ENCODE measurements around the gene S1PR5.
"Not testable (repeated sequence)": the region's sequence is repeated elsewhere in the genome, so short reads cannot be mapped to it uniquely, and the experiment has no call there.

The S1PR5 gene

DNA sequence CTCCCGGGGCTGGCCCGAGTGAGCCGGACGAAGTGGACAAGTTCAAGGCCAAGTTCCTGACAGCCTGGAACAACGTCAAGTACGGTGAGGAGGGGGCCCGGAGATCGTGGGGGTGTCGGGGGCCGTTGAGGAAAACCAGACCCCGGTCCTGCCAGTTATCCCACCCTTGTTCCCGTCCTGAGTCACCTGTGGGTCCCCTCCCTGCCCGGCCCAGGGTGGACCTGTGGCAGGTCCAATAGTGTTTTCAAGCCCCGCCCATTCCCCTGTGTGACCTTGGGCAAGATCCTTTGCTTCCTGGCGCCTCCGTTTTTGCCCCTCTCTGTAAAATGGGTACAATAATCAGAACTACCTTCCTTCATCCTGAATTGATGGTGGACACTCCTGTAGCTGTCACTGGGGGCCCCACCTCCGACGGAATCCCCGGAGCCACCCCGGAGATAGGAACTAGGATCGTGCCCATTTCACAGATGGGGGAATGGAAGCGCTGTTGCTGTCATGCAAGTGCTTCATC is 27.1 kb upstream of the S1PR5 start:
- peak; percentile 33 to 40 for DNase-seq

DNA sequence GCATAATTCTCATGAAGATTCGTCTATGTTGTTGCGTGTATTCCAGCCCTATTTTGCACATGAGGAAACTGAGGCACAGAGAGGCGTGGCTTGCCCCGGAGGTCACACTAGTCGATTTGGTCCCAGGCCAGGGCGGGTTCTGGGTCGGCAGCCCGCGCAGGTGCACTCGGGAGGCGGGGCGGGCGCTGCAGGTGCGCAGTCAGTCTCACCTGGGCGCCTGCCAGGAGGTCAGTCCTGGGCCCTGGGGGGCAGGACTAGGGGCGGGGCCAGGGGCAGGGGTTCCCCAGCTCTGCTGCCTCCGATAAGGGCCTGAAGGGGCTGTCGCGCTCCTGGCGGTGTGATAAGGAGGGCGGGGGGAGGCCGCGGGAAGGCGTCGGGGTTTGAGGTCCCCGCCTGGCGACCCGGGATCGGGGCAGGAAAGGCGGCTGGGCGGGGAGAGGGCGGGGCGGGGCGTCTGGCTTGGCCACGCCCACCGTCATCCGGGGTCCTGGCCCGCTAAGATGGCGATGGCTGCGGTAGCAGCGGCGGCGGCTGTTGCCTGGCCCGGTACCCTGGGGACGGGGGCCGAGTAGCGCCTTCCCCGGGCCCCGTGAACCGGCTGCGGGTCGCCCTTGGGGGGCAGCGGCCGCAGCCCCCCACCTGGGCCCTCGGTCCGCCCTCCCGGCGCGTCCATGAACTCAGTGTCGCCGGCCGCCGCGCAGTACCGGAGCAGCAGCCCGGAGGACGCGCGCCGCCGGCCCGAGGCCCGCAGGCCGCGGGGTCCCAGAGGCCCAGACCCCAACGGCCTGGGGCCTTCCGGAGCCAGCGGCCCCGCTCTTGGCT is 26.4 kb upstream of the S1PR5 start, which contains the start of gene ATG4D:
Gene ATG4D, plus strand, starts transcription at position 485 of the 822 bp plus-strand sequence. Its CDS starts 187 bp downstream, at position 672.
- peak; percentile 82 to 84 for DNase-seq

DNA sequence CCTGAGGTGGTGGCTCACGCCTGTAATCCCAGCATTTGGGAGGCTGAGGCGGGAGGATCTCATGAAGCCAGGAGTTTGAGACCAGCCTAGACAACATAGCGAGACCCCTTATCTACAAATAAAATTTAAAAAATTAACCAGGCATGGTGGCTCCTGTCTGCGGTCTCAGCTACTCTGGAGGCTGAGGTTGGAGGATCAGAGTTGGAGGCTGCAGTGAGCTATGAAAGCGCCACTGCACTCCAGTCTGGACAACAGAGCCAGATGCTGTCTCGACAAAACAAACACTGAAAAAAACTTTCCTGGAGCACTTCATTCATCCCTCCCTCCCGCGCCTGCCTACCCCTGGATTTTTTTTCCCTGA is 25.8 kb upstream of the S1PR5 start:
- DNase-seq = no peak

DNA sequence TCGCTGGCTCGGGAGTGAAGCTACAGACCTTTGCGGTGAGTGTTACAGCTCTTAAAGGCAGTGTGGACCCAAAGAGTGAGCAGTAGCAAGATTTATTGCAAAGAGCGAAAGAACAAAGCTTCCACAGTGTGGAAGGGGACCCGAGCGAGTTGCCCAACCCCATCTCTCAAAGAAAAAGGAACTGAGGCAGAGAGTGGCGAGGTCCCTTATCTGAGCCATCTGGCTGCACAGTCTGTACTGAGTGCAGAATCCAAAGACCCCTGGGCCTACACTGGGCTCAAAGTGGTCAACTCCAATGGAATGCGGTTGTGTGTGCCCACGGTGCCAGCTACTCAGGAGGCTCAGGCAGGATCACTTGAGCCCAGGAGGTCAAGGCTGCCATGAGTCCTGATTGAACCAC is 21.8 kb upstream of the S1PR5 start:
- not testable (repeated sequence) for DNase-seq

DNA sequence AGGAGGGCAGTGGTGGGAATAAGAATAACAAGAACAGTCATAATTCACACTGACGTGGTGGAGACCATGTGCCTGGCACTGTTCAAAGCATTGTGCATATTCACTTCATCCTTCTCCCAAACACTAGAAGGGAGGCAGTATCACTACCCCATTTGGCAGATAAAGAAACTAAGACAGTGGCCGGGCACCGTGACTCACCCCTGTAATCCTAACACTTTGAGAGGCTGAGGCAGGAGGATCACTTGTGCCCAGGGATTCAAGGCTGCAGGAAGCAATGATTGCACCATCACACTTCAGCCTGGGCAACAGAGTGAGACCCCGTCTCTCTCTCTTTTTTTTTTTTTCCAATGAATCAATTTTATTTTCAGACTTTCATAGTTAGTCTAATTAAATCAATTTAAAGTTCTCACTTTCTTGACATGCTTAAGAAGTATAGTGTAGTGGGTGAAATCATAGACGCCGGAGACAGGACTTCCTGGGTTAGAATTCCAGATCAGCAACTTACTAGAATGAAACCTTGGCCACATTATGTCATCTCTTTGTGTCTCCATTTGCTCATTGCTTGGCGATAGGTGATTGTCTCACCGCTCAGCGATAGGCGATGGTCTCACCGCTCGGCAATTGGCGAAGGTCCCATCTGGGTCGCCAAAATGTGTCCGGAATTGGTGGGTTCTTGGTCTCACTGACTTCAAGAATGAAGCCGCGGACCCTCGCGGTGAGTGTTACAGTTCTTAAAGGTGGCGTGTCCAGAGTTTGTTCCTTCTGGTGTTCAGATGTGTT is 21.1 kb upstream of the S1PR5 start:
- DNase-seq = no peak

DNA sequence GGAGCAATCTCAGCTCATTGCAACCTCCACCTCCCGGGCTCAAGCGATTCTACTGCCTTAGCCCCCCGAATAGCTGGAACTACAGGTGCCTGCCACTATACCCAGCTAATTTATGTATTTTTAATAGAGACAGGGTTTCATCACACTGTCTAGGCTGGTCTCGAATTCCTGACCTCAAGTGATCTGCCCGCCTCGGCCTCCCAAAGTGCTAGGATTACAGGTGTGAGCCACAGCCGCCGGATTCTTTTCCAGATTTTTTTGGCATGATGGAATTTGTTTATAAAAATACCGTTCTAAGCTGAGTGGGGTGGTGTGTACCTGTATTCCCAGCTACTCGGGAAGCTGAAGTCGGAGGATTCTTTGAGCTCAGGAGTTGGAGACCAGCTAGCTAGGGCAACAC is 20.4 kb upstream of the S1PR5 start:
- no peak for DNase-seq

- no peak for DNase-seq
Measured at GRCh38 chr19:10535613-10536012, 18.4 kb upstream of the S1PR5 start.

DNA sequence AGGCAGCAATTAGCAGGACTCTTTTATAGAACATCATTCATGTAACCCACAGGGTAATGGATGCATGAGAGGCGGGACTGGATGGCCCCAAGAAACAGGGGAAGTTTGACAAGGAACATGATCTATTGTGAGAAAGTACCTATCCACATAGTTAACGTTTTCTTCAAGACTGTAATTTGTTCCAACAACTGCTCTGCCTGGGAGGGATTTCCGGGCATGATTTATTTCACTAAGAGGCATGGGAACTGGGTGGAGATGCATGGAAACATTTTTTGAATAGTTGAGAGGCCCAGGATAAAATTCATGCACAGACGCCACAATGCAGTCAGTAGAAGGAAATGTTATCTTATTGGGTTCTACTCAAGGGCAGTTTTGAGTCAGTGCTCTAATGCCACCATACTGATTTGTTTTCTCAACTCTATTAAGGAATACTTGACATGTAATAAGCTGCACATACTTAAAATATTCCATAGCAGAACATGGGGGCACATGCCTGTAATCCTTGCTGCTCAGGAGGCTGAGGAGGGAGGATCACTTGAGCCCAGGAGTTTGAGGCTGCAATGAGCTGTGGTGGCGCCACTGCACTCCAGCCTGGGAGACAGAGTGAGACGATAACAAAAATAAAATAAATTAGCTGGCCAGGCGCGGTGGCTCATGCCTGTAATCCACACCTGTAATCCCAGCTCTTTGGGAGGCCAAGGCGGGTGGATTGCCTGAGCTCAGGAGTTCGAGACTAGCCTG is 16.6 kb upstream of the S1PR5 start:
- DNase-seq = no peak

DNA sequence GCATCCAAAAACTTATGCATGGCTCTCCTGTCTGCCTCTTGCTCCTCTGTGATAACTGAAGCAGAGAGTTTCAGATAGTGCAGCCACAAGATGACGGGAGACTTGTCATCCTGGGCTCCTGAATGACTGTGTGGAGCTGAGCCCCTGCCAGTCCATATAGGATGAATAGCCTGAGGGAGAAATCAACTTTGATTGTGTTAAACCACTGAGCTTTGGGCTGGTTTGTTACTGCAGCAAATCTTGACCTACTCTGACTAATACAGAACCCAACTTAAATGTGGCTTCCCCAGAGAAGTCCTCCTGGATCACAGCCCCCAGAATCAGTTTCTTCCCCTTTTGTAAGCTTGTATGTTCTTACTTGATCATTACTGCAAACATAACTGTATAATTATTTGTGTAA is 15.2 kb upstream of the S1PR5 start:
- DNase-seq = no peak

GRCh38 chr19:10526887-10527286 is 9.6 kb upstream of the S1PR5 start:
- not testable (repeated sequence) for DNase-seq

- DNase-seq = no peak
Measured at GRCh38 chr19:10525636-10526035, 8.4 kb upstream of the S1PR5 start.

- no peak for DNase-seq
Measured at GRCh38 chr19:10523135-10523636, 5.9 kb upstream of the S1PR5 start.

- no peak for DNase-seq
Measured at GRCh38 chr19:10521461-10522171, 4.4 kb upstream of the S1PR5 start.

GRCh38 chr19:10520652-10521318 is 3.5 kb upstream of the S1PR5 start:
- no peak for DNase-seq

DNA sequence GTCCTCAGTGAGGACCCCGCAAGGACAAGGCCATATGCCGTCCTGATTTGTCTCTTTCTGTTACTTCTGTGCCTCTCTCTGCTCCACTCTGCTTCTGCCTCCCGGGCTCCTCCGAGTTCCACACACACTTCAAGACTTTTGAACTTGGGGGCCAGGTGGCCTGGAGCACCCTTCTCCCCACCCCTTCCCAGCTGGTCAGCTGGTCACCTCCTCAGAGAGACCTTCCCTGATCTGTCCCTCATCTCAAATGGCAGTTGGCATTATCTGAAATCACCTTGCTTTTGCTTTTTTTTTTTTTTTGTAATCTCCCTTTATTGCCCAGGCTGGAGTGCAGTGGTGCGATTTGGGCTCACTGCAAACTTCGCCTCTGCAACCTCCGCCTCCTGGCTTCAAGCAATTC is 2.2 kb upstream of the S1PR5 start:
- no peak for DNase-seq

DNA sequence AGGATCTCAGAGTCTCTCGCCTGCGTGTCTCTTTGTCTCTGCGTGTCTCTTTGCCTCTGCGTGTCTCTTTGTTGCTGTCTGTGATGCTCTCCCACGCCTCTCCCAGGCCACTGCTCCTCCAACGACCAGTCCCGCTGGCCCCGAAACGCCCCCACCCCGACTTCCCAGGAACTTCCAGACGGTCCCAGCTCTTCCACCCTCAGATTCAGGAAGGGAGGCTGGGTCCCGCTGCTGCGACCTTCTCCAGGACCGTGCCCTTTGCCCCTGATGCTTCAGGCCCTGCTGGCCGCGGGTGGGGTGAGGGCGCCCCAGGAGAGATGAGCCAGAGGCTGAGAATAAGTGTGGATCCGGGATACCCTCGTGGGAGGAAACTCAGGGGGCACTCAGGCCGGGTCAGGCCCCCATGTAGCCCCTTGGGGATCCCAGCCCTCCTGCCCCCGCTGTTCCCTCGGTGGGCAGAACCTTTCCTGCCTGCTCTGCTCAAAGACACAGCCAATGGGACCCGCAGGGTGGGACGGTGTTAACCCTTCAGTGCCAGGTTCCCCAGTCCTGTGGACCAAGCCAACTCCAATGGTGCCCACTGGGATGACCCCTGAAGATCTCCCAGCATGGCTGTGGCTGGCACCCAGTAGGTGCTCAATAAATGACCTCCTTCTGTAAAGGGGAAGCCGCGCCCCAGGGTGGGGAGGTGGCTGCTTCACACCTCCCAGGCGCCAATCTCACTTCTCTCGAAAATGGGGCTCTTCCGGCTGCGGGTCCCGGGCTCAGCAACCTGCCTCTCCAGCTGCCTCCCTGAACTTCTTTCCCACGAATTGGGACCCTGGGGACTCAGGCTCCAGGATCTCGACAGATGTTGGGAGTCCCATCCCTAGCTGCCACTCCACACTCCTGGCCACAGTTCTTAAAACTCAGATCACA is 1.5 kb upstream of the S1PR5 start:
- DNase-seq = no peak

GRCh38 chr19:10517760-10518443 is 655 bp upstream of the S1PR5 start:
- DNase-seq = no peak

GRCh38 chr19:10516671-10517286 is 468 bp downstream of the S1PR5 start:
- no peak for DNase-seq

DNA sequence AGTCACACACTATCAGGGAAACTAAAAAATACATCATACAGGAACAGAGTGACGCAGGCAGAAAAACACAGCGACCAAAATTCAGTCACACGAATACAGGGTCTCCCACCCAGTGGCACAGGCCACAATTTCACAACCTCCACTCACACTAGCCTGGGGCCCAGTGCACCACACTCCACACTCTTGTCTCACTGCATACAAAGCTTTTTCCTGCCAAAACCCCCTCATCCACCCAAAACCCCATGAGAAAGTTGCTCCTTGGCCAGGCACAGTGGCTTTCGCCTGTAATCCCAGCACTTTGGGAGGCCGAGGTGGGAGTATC is 1.2 kb downstream of the S1PR5 start:
- no peak for DNase-seq

All from stimulated activated CD4-positive, alpha-beta T cell treated with anti-CD3 and anti-CD28 coated beads, Interleukin-2, amount 100 ng/mL, for 24 hours (primary cell).